Stimulated activated CD4-positive, alpha-beta T cell treated with anti-CD3 and anti-CD28 coated beads, Interleukin-1b, Interleukin-23, amount 100 ng/mL, for 24 hours (primary cell): ENCODE results near the gene WDR18.
"Not testable (repeated sequence)": the region's sequence is repeated elsewhere in the genome, so short reads cannot be mapped to it uniquely, and the experiment has no call there.

Experiments
- DNase-seq, 4 experiments: peaks; one replicate each; pipeline ENCODE4 v3.0.0-alpha.2; 2020; ENCODE audit warnings: low read depth in 4 of 4, low spot score in 1 of 4

WDR18 gene

DNA sequence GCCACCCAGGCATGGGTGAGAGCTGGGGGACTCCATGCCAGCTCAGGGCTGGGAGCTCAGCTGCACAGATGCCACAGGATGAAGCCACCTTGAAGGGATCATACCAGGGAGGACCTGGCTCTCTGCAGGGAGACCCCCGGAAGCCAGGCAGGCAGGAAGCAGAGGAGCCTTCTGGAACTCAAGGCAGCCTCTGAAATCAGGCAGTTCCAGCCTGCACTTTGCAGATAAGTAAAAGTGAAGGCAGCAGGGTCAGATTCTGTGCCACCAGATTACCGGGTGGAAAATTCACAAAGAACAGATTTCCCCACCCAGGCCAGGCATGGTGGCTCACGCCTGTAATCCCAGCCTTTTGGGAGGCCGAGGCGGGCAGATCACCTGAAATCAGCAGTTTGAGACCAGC, 34.2 kb downstream of the WDR18 start:
- no peak for DNase-seq

DNA sequence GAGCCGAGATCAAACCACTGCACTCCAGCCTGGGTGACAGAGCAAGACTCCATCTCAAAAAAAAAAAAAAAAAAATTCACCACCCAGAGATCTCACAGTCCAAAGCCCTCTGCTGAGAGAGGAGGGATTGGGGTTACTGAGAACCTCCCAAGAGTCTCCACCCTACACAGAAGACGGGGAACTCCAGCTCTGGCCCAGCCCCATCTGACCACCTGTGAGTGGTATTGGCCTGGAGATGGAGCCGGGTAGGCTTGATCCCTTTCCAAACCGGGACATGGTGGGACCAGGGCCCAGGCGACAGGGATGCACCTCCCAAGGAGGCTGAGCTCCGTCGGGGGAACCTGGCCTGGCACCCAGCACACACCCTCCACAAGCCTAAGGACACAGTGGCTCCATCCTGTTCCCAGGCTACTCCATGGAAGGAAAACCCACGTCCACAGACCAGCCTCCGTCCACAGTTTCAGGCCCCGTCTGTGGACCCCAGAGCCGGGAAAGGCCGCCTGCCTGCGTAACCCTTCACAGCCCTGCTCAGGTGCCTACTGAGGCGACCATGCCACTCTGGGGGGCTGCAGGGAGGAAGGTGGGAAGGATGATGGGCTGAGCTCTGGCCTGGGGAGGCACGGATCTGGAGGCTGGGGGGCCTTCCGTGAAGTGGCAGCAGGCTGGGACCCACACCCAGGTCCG, 34.9 kb downstream of the WDR18 start:
- no peak for DNase-seq

DNA sequence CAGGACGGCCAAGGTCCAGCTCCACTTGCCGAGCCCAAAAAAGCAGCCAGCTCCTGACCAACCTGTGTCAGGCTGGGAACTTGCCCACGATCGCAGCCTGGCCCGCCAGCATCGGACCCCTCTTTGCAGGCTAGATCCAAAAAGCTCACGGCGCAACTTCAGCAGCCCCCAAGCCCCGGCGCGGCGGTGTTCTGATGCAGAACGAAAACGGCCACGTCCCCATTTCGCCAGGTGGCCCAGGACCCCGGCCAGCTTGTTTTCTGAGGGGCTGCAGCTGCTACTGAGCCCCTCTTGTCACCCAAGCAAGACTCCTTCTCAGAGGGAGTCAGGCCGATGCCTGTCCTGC, 35.4 kb downstream of the WDR18 start:
- DNase-seq: no peak

DNA sequence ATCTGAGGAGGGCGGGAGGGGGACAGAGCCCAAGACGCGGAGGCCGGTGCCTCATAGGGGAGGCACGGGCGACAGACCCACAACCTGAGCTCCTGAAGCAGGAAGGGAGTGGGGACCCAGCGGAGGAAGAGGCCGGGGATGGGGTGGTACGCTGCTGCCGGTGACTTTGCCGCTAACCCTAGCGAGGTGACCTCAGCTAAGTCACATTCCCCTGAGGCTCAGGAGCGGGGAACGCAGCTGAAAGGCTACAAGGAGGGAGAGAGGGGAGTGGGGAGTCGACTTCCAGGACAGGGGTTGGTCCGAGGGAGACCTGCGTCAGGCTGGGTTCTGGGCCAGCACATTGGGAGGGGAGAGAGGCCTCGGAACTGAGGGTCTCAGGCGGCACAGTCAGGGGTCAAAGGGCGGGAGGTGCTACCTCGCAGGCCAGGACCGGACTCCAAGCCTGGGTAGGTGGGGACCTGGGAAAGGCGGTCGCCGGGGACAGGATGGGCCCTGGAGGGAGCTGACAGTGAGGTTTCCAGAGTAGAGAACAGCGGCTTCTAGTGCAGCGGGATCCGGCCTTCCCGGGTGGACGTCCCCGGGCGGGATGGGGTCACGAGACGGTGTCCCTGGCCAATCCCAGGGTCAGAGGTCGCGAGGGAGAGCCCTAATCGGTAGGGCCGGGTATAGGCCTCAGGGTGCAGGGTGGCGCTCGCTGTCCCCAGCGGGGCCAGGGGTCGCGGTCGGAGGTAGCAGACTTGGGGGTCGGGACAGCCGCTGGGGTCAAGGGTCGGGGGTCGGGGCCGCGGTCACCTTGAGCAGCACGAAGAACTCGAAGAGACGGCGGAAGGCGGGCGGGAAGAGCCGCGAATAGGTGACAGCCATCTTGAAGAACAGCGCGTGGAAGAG, 36.1 kb downstream of the WDR18 start:
- no peak for DNase-seq

DNA sequence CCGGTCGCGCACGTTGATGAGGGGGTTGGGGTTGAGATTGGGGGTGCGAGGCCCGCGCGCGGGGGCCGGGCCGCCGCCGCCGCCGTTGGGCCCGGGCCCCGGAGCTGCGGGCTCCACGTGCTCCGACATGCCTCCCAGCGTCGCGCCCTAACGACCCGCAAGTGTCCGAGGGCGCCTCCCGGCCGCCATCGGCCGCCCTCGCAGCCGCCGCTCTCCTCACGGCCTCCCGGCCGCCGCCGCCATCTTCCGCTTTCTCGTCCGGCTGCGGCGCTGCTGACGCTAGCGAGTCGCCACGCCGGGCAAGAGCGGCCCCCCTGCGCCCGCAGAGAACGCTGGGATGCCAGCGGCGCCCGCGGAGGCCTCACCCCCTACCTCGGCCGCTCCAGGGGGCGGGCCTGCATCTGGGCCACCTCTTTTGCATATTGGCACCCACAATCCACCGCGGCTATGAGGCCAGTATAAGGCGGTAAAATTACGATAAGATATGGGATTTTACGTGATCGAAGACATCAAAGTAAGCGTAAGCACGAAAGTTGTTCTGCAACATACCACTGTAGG, 36.8 kb downstream of the WDR18 start, which contains the start of gene TMEM259:
Gene TMEM259 (minus strand): TSS at position 256 of the 558 bp plus-strand sequence. CDS start 127 bp downstream, at position 129.
- DNase-seq: peak; percentile 92 to 96 (median 93)

DNA sequence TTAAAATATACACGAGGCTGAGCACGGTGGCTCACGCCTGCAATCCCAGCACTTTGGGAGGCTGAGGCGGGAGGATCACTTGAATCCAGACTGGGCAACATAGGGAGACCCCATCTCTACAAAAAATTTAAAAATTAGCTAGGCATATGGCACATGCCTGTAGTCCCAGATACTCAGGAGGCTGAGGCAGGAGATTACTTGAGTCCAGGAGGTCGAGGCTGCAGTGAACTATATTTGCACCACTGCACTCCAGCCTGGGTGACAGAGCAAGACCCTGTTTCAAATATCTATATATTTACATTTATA, 39.7 kb downstream of the WDR18 start:
- not testable (repeated sequence) for DNase-seq

DNA sequence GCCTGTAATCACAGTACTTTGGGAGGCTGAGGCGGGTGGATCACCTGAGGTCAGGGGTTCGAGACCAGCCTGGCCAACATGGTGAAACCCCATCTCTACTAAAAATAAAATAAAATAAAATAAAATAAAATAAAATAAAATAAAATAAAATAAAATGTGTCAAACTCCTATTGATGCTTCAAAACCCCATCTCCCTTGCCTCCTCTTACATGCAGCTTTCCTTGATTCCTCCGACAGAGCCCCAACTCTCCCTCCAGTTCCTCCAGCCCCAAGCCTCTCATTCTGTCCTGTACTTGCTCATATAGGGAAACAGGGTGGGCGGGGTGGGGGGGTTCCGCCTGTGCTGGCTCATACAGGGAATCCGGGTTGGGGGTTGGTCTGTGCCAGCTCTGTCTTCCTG, 40.9 kb downstream of the WDR18 start:
- not testable (repeated sequence) for DNase-seq

DNA sequence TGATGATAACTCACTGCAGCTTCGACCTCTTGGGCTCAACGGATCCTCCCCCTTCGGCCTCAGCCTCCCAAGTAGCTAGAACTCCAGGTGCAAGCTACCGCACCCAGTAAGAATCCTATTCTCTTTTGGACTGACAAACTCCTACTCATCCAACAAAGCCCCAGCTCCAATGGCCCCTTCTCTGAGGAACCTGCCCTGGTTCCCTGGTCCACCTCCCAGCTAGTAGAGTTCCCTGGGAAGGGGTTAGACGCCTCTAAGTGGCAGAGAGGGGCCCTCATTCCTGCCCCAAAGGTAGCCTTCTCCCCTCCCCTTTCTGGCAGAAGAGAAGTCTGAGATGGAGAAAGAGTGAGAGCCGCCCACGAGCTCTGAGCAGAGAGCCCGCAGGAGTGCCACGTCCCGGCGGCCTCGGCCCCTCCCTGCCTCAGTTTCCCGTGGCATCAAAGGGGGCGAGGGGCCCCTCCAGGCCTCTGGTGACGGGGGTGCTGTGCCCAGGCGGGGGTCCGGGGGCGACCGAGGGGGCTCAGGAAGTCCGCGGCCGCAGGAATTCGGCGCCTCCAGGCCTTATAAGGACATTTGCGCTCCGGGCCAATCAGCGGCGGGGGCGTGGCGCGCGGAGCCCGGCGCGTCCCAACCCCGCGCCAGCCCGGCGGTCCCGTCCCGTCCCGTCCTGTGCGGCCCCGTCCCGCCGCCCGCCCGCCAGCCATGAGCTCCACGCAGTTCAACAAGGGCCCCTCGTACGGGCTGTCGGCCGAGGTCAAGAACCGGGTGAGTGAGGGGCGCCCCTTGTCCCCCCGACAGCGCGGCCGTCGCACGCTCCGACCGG, 42.0 kb downstream of the WDR18 start, which contains the start of gene CNN2:
Gene CNN2 (plus strand): TSS at position 649 of the 823 bp plus-strand sequence. CDS start 54 bp downstream, at position 703.
- DNase-seq: peak in 2 of 4 experiments; percentile 41 to 59

DNA sequence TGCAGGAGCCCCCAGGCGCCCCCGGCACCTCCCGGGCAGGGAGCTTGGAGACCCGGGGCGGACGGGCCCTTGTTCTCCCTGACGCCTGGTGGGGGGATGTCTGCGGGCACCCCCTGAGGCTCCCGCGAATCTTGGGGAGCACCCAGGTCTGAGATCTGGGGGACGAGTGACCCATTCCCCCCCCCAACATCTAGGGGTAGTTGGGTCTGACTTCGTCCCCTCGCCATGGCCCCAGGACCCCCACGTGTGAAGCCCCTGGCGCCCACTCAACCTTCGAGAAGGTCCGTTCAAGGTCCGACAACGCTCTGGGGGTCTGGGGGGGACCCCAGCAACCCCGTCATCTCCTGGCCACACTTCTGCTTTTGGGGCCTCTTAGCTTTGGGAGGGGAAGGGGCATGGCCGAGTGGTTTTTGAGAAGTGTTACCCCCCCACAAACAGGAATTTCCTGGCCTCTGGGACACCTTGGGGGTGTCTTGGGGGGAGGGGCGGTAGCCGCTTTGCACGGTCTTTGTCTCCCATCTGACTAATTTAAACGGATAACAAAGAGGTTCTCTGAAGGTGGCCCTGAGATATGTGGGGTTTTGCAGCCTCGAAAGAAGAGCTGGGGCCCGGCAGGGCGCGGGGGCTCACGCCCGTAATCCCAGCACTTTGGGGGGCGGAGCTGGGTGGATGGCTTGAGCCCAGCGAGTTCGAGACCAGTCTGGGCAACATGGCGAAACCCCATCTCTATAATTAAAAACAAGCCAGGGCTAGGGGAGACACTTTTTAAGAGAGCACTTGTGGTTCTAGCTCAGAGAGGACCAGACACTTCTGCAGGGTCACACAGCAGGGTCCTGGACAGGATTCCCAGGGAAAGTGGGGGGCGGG, 42.9 kb downstream of the WDR18 start:
- DNase-seq: no peak

DNA sequence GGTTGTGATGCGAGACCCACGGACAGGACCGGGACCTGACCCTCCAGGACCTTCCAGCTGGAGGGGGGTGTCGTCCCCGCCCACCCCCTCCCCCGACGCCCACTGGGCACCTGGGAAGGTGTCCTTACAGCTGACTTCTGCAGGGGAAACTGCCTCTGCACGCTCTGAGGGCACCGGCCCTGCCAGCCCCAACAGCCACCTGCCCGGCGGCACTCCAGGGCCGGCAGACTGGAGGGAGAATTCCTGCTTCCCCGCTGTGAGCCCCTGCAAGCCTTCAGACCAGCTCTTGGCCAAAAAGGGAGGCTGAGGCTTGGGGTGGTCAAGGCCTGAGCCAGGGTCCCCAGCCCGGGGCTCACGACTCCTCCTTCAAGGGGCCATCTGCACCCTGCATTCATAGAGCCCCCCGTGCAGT, 43.5 kb downstream of the WDR18 start:
- no peak for DNase-seq

DNA sequence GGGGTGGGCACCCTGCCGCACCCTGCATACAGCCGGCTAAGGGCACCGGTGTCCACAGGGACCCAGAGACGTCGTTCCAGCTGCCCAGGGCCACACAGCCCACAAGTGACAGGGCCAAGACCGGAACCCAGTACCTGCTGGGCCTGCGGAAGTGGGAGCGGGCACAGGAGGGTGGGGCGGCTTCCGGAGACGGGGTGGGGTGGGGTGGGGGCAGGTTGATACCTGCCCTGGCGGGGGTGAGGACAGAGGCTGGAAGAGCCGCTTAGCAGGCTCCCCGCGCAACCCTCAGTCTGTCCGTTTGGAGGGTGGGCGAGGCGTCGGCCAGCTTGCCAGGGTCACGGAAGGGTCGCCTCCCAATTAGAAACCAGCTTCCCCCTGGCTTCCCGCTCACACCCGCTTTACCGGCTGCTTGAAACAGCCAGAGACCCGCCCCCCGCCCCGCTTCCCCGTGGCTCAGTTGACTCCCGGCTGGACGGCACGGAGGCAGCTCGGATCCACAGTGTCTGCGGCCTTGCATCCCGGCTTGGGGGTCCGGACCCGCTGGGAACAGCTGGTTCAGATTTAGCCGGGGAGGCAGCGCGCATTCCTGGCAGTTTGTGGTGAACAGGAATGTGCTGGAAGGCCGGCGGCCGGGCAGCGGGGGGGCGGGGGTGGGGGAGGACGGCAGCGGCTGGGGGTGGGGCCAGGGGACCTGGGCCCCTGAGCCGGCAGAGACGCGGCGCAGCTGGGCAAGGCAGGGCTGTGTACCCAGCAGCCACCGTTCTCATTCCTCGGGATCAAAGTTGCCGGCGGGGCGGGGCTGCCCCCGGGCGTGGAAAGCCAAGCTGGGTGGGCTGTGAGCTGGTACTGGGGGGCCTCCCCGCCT, 44.1 kb downstream of the WDR18 start:
- DNase-seq: no peak

DNA sequence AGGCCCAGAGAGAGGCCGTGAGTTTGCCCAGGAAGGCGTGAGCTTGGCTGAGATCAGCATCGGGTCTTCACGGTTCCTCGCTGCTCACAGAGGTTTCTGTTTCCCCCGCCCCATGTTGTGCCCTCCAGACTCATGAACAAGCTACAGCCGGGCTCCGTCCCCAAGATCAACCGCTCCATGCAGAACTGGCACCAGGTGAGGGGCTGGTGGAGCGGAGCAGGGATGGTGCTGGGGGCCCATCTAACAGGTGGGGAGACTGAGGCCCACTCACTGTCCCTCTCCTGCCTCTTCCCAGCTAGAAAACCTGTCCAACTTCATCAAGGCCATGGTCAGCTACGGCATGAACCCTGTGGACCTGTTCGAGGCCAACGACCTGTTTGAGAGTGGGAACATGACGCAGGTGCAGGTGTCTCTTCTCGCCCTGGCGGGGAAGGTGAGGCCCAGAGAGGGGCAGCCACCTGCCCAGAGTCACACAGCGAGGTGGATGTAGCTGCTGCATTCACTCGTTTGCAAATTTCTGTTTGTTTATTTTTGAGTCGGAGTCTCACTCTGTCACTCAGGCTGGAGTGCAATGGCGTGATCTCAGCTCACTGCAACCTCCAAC, 48.2 kb downstream of the WDR18 start:
- no peak for DNase-seq

DNA sequence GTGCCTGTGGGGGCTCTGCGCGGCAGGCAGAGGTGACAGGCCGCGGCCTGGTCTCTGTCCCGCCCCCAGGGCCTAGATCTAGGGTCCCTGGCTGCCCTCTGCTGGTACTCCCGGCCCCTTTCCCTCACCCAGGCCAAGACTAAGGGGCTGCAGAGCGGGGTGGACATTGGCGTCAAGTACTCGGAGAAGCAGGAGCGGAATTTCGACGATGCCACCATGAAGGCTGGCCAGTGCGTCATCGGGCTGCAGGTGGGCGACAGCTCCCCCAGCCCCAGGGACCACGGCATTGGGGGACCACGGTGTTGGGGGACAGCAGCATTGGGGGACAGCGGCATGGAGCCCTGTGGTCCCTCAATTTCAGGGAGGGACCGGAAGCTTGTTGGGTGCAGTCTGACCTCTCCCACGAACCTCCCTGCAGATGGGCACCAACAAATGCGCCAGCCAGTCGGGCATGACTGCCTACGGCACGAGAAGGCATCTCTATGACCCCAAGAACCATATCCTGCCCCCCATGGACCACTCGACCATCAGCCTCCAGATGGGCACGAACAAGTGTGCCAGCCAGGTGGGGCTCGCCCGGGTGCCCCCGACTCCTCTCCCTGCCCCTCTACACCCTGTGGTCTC, 52.0 kb downstream of the WDR18 start:
- no peak for DNase-seq

DNA sequence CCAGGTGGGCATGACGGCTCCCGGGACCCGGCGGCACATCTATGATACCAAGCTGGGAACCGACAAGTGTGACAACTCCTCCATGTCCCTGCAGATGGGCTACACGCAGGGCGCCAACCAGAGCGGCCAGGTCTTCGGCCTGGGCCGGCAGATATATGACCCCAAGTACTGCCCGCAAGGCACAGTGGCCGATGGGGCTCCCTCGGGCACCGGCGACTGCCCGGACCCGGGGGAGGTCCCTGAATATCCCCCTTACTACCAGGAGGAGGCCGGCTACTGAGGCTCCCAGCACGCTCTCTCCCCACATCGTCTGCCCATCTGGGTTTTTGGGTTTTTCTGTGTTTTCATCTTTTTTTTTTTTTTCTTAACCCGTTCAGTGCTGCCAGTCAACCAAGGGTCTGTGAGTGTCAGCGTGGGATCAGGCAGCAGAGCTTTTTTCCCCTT, 53.5 kb downstream of the WDR18 start:
- DNase-seq: no peak

DNA sequence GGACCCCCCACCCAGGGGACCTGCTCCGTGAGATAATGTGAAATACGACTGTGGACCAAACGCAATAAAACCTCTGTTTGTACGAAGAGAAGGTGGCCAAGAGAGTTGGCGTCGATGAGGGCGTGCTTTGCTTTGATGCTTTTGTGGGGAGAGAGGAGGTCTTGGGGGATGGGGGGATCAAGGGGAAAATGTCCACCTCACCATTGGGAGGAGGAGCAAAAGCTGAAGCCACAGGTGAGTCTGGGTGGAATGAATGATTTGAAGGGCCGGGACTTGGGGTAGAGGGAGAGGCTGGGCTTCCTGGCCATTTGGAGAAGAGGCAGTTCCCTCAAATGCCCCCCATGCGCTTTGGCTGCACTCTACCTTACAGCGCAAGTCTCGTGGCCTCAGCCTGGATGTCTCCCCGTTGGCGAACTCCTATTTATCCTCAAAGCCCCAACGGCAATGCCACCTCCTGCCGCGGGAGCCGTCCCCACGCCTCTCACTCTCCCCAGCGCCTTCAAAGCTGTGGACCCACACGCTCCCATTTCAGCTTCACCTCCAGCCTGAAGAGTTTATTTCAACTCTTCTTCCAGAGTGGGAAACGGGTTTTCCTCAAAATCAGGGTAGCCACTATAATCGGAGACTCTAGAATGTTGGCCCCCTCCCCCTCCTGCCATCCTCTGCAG, 55.0 kb downstream of the WDR18 start:
- DNase-seq: no peak

DNA sequence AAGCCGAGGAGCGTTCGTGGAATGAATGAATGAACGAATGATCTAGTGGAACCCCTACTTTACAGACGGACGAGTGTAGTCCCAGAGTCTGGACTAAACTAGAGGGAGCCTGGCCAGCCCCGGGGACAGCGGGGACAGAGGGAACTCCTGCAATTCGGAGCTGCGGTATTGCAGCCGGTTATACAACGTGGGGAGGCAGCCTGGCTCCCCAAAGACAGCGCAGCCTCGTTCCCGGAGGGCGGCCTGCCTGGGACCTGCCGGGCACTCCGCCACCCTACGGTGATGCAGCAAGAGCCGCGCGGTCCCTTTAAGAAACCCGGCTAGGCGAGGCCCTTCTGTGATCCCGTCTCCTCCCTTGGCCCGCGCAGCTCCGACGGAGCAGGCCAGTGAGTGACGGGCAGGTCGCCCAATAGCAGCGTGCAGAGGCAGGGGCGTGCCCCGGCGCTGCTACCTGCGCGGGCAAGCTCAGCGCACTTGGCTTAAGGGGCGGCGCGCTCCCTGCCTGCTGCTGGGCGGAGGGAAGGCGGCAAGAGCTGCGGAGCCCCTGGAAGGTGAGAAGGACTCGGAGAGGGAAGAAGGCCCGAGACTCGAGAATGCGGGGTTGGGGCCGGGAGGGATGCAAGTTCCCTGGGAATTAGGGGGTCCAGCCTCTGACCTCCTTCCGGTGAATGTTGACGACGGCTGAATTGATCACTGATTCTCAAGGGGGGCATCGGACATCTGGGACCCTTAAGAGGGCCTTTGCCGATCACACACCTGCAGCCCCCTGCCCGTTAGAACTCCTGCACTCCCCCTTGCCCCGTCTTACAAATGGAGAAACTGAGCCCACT, 55.7 kb downstream of the WDR18 start, which contains the start of gene ABCA7:
Gene ABCA7 (plus strand): TSS at position 462 of the 830 bp plus-strand sequence. CDS start 1,255 bp downstream, outside the sequence.
- peak; percentile 95 to 100 (median 99) for DNase-seq
